HepG2 (cell line): Measurements from ENCODE around the gene EFS. TPM values are rescaled to one million over a fixed set of nuclear protein-coding genes. Genes with fewer than 3 reads are reported as not detected.

Experiments used
- ADNP ChIP-seq: sonication (generic); formaldehyde crosslinking; IDR thresholded peaks from 2 replicates; pipeline ENCODE4 v1.4.0; 2020; ENCODE audit warnings: missing genetic modification reagents
- HNF4G ChIP-seq, 2 experiments: sonication (generic) in 1 of 2; formaldehyde crosslinking in 1 of 2; IDR thresholded peaks; 2 replicates each; pipeline versions ENCODE4 v1.4.0 to v1.6.1; 2011 to 2020; ENCODE audit warnings: borderline replicate concordance in 2 of 2, low read depth in 2 of 2, mild to moderate bottlenecking in 2 of 2, low read length in 1 of 2, missing genetic modification reagents in 1 of 2, moderate library complexity in 1 of 2
- NFE2L1 ChIP-seq: sonication (generic); formaldehyde crosslinking; IDR thresholded peaks from 2 replicates; pipeline ENCODE4 v1.4.0; 2020; ENCODE audit warnings: missing genetic modification reagents, mild to moderate bottlenecking, borderline replicate concordance
- PPARG ChIP-seq: conservative IDR thresholded peaks from 2 replicates; pipeline ENCODE4 v1.6.1; 2016; ENCODE audit warnings: missing biosample characterization, missing genetic modification reagents
- RFXAP ChIP-seq: sonication (generic); formaldehyde crosslinking; IDR thresholded peaks from 2 replicates; pipeline ENCODE4 v1.4.0; 2020; ENCODE audit warnings: missing genetic modification reagents, borderline replicate concordance
- SMARCC2 ChIP-seq: fragments of 450-650 bp; IDR thresholded peaks from 2 replicates; pipeline ENCODE4 v1.6.1; 2017; ENCODE audit warnings: antibody characterized with exemption, mild to moderate bottlenecking
- TFDP2 ChIP-seq: sonication (generic); formaldehyde crosslinking; IDR thresholded peaks from 2 replicates; pipeline ENCODE4 v1.4.0; 2020; ENCODE audit warnings: missing genetic modification reagents
- THAP9 ChIP-seq: sonication (generic); formaldehyde crosslinking; IDR thresholded peaks from 2 replicates; pipeline ENCODE4; 2020; ENCODE audit warnings: missing genetic modification reagents, mild to moderate bottlenecking, borderline replicate concordance
- U2AF1 ChIP-seq: fragments of 200-400 bp; formaldehyde crosslinking; optimal IDR thresholded peaks from 2 replicates; pipeline ENCODE3; 2017; ENCODE audit warnings: mild to moderate bottlenecking, low read depth, low read length
- ZBTB33 ChIP-seq: sonication (generic); formaldehyde crosslinking; IDR thresholded peaks from 2 replicates; pipeline ENCODE4 v1.4.0; 2020; ENCODE audit warnings: missing genetic modification reagents
- ZBTB43 ChIP-seq: sonication (generic); formaldehyde crosslinking; conservative IDR thresholded peaks from 2 replicates; pipeline ENCODE4 v1.4.0; 2020; ENCODE audit warnings: missing genetic modification reagents
- ZFX ChIP-seq: sonication (generic); formaldehyde crosslinking; IDR thresholded peaks from 2 replicates; pipeline ENCODE4 v1.4.0; 2020; ENCODE audit warnings: mild to moderate bottlenecking, low read depth, missing genetic modification reagents, moderate library complexity
- ZNF143 ChIP-seq: sonication (generic); formaldehyde crosslinking; IDR thresholded peaks from 2 replicates; pipeline ENCODE4 v1.4.0; 2020; ENCODE audit warnings: missing genetic modification reagents
- ZNF274 ChIP-seq: sonication (generic); formaldehyde crosslinking; IDR thresholded peaks from 2 replicates; pipeline ENCODE4 v1.5.1; 2020; ENCODE audit warnings: mild to moderate bottlenecking, missing genetic modification reagents
- ZNF446 ChIP-seq: sonication (generic); formaldehyde crosslinking; IDR thresholded peaks from 2 replicates; pipeline ENCODE4 v1.5.0; 2020; ENCODE audit warnings: mild to moderate bottlenecking, missing genetic modification reagents
- polyA plus RNA-seq, 8 experiments: library from polyadenylated mRNA; depleted of rRNA in 3 of 8; stranded (reverse) in 7 of 8; unstranded in 1 of 8; fragments of >200 nt; fragmentation: Illumina TruSeq in 4 of 8; extraction: Trizol in 4 of 8; gene quantifications; 2 replicates each; pipeline versions ENCODE4 v1.2.1 to v1.2.3, GENCODE V29; 2011 to 2016; ENCODE audit warnings: low read depth in 4 of 8, missing spikeins in 1 of 8, mixed read lengths in 1 of 8; ENCODE audit not compliant: insufficient read depth in 1 of 8
- total RNA-seq, 5 experiments: library from RNA; depleted of rRNA; stranded (reverse); fragments of >200 nt; fragmentation: Illumina TruSeq; extraction: Trizol; gene quantifications; 2 replicates each; pipeline ENCODE4 v1.2.3, GENCODE V29; 2016; ENCODE audit warnings: low read depth in 1 of 5
- TF ChIP-seq, protein P1 (sequence below): IDR thresholded peaks from 2 replicates; pipeline ENCODE4 v1.6.1; 2016; ENCODE audit warnings: missing compliant biosample characterization, missing genetic modification reagents, borderline replicate concordance
- TF ChIP-seq, protein P2 (sequence below): sonication (generic); formaldehyde crosslinking; IDR thresholded peaks from 2 replicates; pipeline ENCODE4 v1.8.0; 2022; ENCODE audit warnings: missing genetic modification reagents, mild to moderate bottlenecking, borderline replicate concordance

Gene EFS
- total and polyA plus RNA-seq, 2 of the 13 experiments (the other 11 are each of a cell fraction or from before 2014, with no cell fraction given): not detected

DNA sequence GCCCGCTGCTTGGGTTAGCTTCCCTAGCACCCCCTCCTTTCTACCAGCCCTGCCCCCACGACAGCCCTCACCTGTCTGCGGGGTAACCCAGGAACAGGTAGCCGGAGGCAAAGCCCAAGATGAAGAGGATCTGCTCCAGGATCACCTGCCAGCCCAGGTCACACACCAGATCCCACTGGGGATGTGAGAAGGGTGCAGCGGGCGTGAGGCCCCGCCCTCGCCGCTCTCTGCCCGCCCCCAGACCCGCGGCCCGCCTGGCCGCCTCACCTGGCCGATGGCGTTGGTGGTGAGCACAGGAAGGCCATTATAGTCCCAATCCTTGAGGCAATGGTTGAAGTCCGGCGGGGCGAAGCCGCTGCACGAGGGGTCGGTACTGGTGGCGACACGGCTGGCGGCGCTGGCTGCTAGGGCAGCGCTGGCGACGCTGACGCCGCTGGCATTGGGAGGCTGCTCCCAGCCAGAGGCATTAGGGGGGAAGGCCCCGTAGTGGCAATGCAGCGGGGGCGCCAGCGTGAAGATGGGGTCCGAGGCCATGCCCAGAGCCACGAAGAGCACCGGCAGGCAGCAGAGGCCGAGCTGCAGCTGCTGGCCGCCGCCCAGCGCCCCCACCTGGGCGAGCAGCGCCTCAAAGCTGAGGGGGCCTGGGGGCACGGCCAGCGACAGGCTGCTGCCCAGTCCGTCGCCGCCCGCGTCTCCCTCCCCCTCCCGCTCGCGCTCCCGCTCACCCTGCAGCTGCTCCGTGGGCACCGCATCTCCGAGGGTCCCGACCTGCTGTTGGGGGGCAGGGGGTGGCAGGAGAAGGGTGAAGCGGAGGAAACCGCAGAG is 13.1 kb downstream of the EFS start (continued):
- TF ChIP-seq ZBTB33 (CRISPR knock-in tag) (no peak), SMARCC2 (no peak), ZNF446 (0 out of 2 replicates have a peak, but pooled peaks have one; percentile 15), U2AF1 (no peak), ZNF274 (CRISPR knock-in tag) (no peak), NFE2L1 (no peak), ZFX (CRISPR knock-in tag) (0 out of 2 replicates have a peak, but pooled peaks have one; percentile 9), HNF4G (IDR thresholded peaks at IDR 0.05; ENCODE audit: borderline replicate concordance, low read depth, low read length) (no peak), HNF4G (CRISPR knock-in tag; IDR thresholded peaks at IDR 0.05; ENCODE audit: borderline replicate concordance, low read depth) (no peak), THAP9 (CRISPR knock-in tag) (no peak), TFDP2 (CRISPR knock-in tag) (no peak), ADNP (CRISPR knock-in tag) (no peak), RFXAP (CRISPR knock-in tag) (no peak), PPARG (no peak), ZNF143 (no peak), ZBTB43 (no peak)
- TF ChIP-seq, protein P1, sequence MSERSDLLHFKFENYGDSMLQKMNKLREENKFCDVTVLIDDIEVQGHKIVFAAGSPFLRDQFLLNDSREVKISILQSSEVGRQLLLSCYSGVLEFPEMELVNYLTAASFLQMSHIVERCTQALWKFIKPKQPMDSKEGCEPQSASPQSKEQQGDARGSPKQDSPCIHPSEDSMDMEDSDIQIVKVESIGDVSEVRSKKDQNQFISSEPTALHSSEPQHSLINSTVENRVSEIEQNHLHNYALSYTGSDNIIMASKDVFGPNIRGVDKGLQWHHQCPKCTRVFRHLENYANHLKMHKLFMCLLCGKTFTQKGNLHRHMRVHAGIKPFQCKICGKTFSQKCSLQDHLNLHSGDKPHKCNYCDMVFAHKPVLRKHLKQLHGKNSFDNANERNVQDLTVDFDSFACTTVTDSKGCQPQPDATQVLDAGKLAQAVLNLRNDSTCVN: no peak; the same call in 1 of the 2 replicates
- TF ChIP-seq, protein P2, sequence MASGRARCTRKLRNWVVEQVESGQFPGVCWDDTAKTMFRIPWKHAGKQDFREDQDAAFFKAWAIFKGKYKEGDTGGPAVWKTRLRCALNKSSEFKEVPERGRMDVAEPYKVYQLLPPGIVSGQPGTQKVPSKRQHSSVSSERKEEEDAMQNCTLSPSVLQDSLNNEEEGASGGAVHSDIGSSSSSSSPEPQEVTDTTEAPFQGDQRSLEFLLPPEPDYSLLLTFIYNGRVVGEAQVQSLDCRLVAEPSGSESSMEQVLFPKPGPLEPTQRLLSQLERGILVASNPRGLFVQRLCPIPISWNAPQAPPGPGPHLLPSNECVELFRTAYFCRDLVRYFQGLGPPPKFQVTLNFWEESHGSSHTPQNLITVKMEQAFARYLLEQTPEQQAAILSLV (CRISPR knock-in tag): peak; percentile 29; the same call in 1 of the 2 replicates
